ENCODE data around the gene WNT5B. TPM values are rescaled to one million over a fixed set of nuclear protein-coding genes. Genes with fewer than 3 reads are reported as not detected.

Gene WNT5B
- total and polyA plus RNA-seq, 2 donors (not counting 1 experiment from before 2014, with no cell fraction given): 0.33 to 0.57 TPM

- 82% methylated on average over 15 of the region's 15 CpGs for WGBS (ENCODE audit: insufficient coverage)
- Histone ChIP-seq H3K4me1 (ENCODE audit: control insufficient read depth in 2 of 2, insufficient read depth in 2 of 2, low read length in 2 of 2) (peaks cover 0 to 14% of the 10 kb centered on the region in 2 donors), H2AFZ (ENCODE audit: insufficient read depth, low read depth, low read length, poor library complexity, severe bottlenecking) (no peak overlapping the region), H3K36me3 (replicated peaks in 1 of 2; ENCODE audit: control extremely low read depth in 1 of 2, control insufficient read depth in 1 of 2, extremely low read depth in 1 of 2, insufficient read depth in 2 of 2, low read length in 1 of 2) (no peaks in the 10 kb centered on the region), H3K9ac (ENCODE audit: low read length) (no peak overlapping the region), H3K9me3 (ENCODE audit: control extremely low read depth in 1 of 3, control insufficient read depth in 2 of 3, insufficient read depth in 1 of 3, low read length in 2 of 3) (no peaks in the 10 kb centered on the region), H3K27me3 (replicated peaks in 1 of 4; ENCODE audit: control extremely low read depth in 1 of 4, control insufficient read depth in 3 of 4, insufficient read depth in 4 of 4, low read length in 3 of 4) (no peaks in the 10 kb centered on the region), H3K4me2 (replicated peaks; ENCODE audit: low read depth, low read length, poor library complexity, severe bottlenecking) (no peak overlapping the region), H4K20me1 (ENCODE audit: control insufficient read depth, insufficient read depth, low read length, poor library complexity, severe bottlenecking) (no peaks in the 10 kb centered on the region), H3K4me3 (ENCODE audit: control extremely low read depth in 1 of 5, extremely low read depth in 1 of 5, insufficient read depth in 1 of 5, low read depth in 2 of 5, low read length in 4 of 5) (no peak overlapping the region), H3K79me2 (ENCODE audit: control insufficient read depth, insufficient read depth, low read length) (no peaks in the 10 kb centered on the region), H3K27ac (ENCODE audit: low read length in 2 of 2) (no peak overlapping the region)
- POLR2A ChIA-PET: interaction anchor here (0.6 kb wide), 1 partner anchor 43 kb away, joined by 3 read pairs; no protein-coding TSS in a partner anchor
- CTCF ChIA-PET: interaction anchor here (0.7 to 4.3 kb wide), 4 partner anchors 8 to 295 kb away, joined by 3 to 16 read pairs (median 7); no protein-coding TSS in a partner anchor
- intact Hi-C loops (cut with micrococcal nuclease): no loop called here
- Mint-ChIP-seq H3K4me1 (peaks cover 11% of the 10 kb centered on the region), H3K27me3 (peaks cover 27% of the 10 kb centered on the region), H3K27ac (no peak overlapping the region), H3K4me3 (no peak overlapping the region), H3K9me3 (ENCODE audit: insufficient read depth) (no peaks in the 10 kb centered on the region)
- TF ChIP-seq EZH2 (IDR thresholded peaks at IDR 0.05; ENCODE audit: borderline replicate concordance, insufficient read depth, low read depth, low read length, poor library complexity, severe bottlenecking) (no peak), CTCF (IDR thresholded peaks at IDR 0.05) (no peak)
- DNase-seq (no peak), ATAC-seq (ENCODE audit: low read depth) (no peak)
Measured at GRCh38 chr12:1644534-1645438, 15.8 kb downstream of the WNT5B start.

GRCh38 chr12:1645819-1646218, 16.8 kb downstream of the WNT5B start:
- H3K4me3 ChIP-seq (ENCODE audit: control extremely low read depth in 1 of 5, extremely low read depth in 1 of 5, insufficient read depth in 1 of 5, low read depth in 2 of 5, low read length in 4 of 5): no peak overlapping the region
- WGBS (ENCODE audit: insufficient coverage): 97% methylated on average over 29 of the region's 29 CpGs
- no peak overlapping the region for H3K4me2 ChIP-seq (replicated peaks; ENCODE audit: low read depth, low read length, poor library complexity, severe bottlenecking)
- H3K27me3 ChIP-seq (replicated peaks in 1 of 4; ENCODE audit: control extremely low read depth in 1 of 4, control insufficient read depth in 3 of 4, insufficient read depth in 4 of 4, low read length in 3 of 4): no peaks in the 10 kb centered on the region
- TF ChIP-seq EZH2 (IDR thresholded peaks at IDR 0.05; ENCODE audit: borderline replicate concordance, insufficient read depth, low read depth, low read length, poor library complexity, severe bottlenecking) (no peak), CTCF (IDR thresholded peaks at IDR 0.05) (no peak)
- no peak overlapping the region for H3K27ac ChIP-seq (ENCODE audit: low read length in 2 of 2)
- no peaks in the 10 kb centered on the region for H3K36me3 ChIP-seq (replicated peaks in 1 of 2; ENCODE audit: control extremely low read depth in 1 of 2, control insufficient read depth in 1 of 2, extremely low read depth in 1 of 2, insufficient read depth in 2 of 2, low read length in 1 of 2)
- no peaks in the 10 kb centered on the region for H3K9me3 ChIP-seq (ENCODE audit: control extremely low read depth in 1 of 3, control insufficient read depth in 2 of 3, insufficient read depth in 1 of 3, low read length in 2 of 3)
- ChIA-PET CTCF (interaction anchor here (1.9 to 17.6 kb wide), 3 partner anchors 11 to 145 kb away, joined by 11 to 620 read pairs (median 16); no protein-coding TSS in a partner anchor), POLR2A (no interaction called here)
- H3K4me1 Mint-ChIP-seq: peaks cover 11% of the 10 kb centered on the region
- H3K9ac ChIP-seq (ENCODE audit: low read length): no peak overlapping the region
- DNase-seq: no peak
- no peak for ATAC-seq (ENCODE audit: low read depth)
- no peak overlapping the region for H2AFZ ChIP-seq (ENCODE audit: insufficient read depth, low read depth, low read length, poor library complexity, severe bottlenecking)
- no peaks in the 10 kb centered on the region for H3K79me2 ChIP-seq (ENCODE audit: control insufficient read depth, insufficient read depth, low read length)
- H3K27ac Mint-ChIP-seq: no peak overlapping the region
- H3K9me3 Mint-ChIP-seq (ENCODE audit: insufficient read depth): no peaks in the 10 kb centered on the region
- intact Hi-C loops (cut with micrococcal nuclease): no loop called here
- peaks cover 0 to 14% of the 10 kb centered on the region in 2 donors for H3K4me1 ChIP-seq (ENCODE audit: control insufficient read depth in 2 of 2, insufficient read depth in 2 of 2, low read length in 2 of 2)
- H3K4me3 Mint-ChIP-seq: no peak overlapping the region
- no peaks in the 10 kb centered on the region for H4K20me1 ChIP-seq (ENCODE audit: control insufficient read depth, insufficient read depth, low read length, poor library complexity, severe bottlenecking)
- H3K27me3 Mint-ChIP-seq: peaks cover 31% of the 10 kb centered on the region
